ENCODE measurements around the gene GTF2A2. TPM values are rescaled to one million over a fixed set of nuclear protein-coding genes. Genes with fewer than 3 reads are reported as not detected.

GTF2A2 gene
- total RNA-seq, 1 experiment from 2014 or later, result 230 TPM

- H3K4me1 ChIP-seq (ENCODE audit: insufficient read depth, low read length, poor library complexity, severe bottlenecking), result no peaks in the 10 kb centered on the region
- POLR2A ChIA-PET (ENCODE audit: low non-redundant PET), result no interaction called here
- no peak overlapping the region for H3K4me3 ChIP-seq (ENCODE audit: low read depth, low read length, poor library complexity, severe bottlenecking)
- H3K27me3 ChIP-seq (replicated peaks; ENCODE audit: insufficient read depth, low read depth, low read length, poor library complexity), result no peaks in the 10 kb centered on the region
- intact Hi-C loops (cut with micrococcal nuclease; ENCODE audit: unreplicated experiment), result no loop called here
- CTCF ChIA-PET, result no interaction called here
- DNase-seq (ENCODE audit: low spot score), result no peak
- H3K9me3 ChIP-seq (ENCODE audit: low read depth, low read length, poor library complexity, severe bottlenecking), result no peaks in the 10 kb centered on the region
- H3K36me3 ChIP-seq (ENCODE audit: insufficient read depth, low read length, poor library complexity, severe bottlenecking), result peaks cover 13% of the 10 kb centered on the region
- TF ChIP-seq CTCF (conservative IDR thresholded peaks at IDR 0.05; ENCODE audit: low read depth, low read length) (no peak), EZH2 (IDR thresholded peaks at IDR 0.05; ENCODE audit: borderline replicate concordance, low read depth, low read length, poor library complexity, severe bottlenecking) (no peak)
- TSS peak; percentile 6 for BruUV-seq (replicated peaks)
- H3K27ac ChIP-seq (ENCODE audit: low read depth, low read length, poor library complexity, severe bottlenecking), result no peak overlapping the region
Measured at GRCh38 chr15:59636184-59636583, 21.1 kb downstream of the GTF2A2 start.

DNA sequence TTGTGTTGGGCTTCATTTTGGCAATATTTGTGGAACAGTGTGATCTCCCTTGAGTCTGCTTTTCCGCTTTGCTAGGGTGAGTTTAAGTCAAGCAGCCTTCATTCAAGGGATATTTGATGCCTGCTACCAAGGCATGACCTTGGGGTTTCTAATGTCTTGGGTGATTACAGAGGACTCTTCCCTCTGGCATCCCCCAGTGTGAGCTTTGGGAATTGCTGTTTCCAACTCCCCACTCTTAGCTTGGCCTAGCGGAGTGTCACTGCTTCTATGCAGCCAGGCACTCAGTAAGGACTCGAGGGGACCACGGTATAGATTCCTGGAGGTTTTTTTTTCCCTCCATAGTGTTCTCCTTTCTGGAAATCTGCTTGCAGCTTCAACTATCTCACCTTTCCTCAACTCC lies 24.6 kb downstream of the GTF2A2 start:
- BruUV-seq (replicated peaks), result no TSS peak
- intact Hi-C loops (cut with micrococcal nuclease; ENCODE audit: unreplicated experiment), result no loop called here
- ChIA-PET POLR2A (ENCODE audit: low non-redundant PET) (no interaction called here), CTCF (interaction anchor here (0.9 kb wide), 1 partner anchor 100 kb away, joined by 3 read pairs; no protein-coding TSS in a partner anchor)
- no peaks in the 10 kb centered on the region for H3K36me3 ChIP-seq (ENCODE audit: insufficient read depth, low read length, poor library complexity, severe bottlenecking)
- DNase-seq (ENCODE audit: low spot score), result peak; percentile 17
- no peaks in the 10 kb centered on the region for H3K9me3 ChIP-seq (ENCODE audit: low read depth, low read length, poor library complexity, severe bottlenecking)
- H3K27ac ChIP-seq (ENCODE audit: low read depth, low read length, poor library complexity, severe bottlenecking), result no peak overlapping the region
- TF ChIP-seq CTCF (conservative IDR thresholded peaks at IDR 0.05; ENCODE audit: low read depth, low read length), result peak; percentile 41
- no peak for TF ChIP-seq EZH2 (IDR thresholded peaks at IDR 0.05; ENCODE audit: borderline replicate concordance, low read depth, low read length, poor library complexity, severe bottlenecking)
- H3K4me3 ChIP-seq (ENCODE audit: low read depth, low read length, poor library complexity, severe bottlenecking), result no peak overlapping the region
- H3K4me1 ChIP-seq (ENCODE audit: insufficient read depth, low read length, poor library complexity, severe bottlenecking), result no peaks in the 10 kb centered on the region
- no peaks in the 10 kb centered on the region for H3K27me3 ChIP-seq (replicated peaks; ENCODE audit: insufficient read depth, low read depth, low read length, poor library complexity)

GRCh38 chr15:59622289-59622688 lies 35.0 kb downstream of the GTF2A2 start:
- ChIA-PET POLR2A (ENCODE audit: low non-redundant PET) (interaction anchor here (0.7 kb wide), 1 partner anchor 499 kb away, joined by 4 read pairs; no protein-coding TSS in a partner anchor), CTCF (interaction anchor here (1.0 kb wide), 1 partner anchor 90 kb away, joined by 6 read pairs; no protein-coding TSS in a partner anchor)
- no peak overlapping the region for H3K27ac ChIP-seq (ENCODE audit: low read depth, low read length, poor library complexity, severe bottlenecking)
- intact Hi-C loops (cut with micrococcal nuclease; ENCODE audit: unreplicated experiment), result loop anchor here (2.0 kb wide), 1 partner anchor 89 kb away; no protein-coding TSS in a partner anchor
- TF ChIP-seq EZH2 (IDR thresholded peaks at IDR 0.05; ENCODE audit: borderline replicate concordance, low read depth, low read length, poor library complexity, severe bottlenecking), result no peak
- TF ChIP-seq CTCF (conservative IDR thresholded peaks at IDR 0.05; ENCODE audit: low read depth, low read length), result peak; percentile 60
- no peaks in the 10 kb centered on the region for H3K9me3 ChIP-seq (ENCODE audit: low read depth, low read length, poor library complexity, severe bottlenecking)
- no TSS peak for BruUV-seq (replicated peaks)
- no peaks in the 10 kb centered on the region for H3K4me1 ChIP-seq (ENCODE audit: insufficient read depth, low read length, poor library complexity, severe bottlenecking)
- DNase-seq (ENCODE audit: low spot score), result peak; percentile 59
- H3K27me3 ChIP-seq (replicated peaks; ENCODE audit: insufficient read depth, low read depth, low read length, poor library complexity), result peaks cover 23% of the 10 kb centered on the region
- no peaks in the 10 kb centered on the region for H3K36me3 ChIP-seq (ENCODE audit: insufficient read depth, low read length, poor library complexity, severe bottlenecking)
- no peak overlapping the region for H3K4me3 ChIP-seq (ENCODE audit: low read depth, low read length, poor library complexity, severe bottlenecking)
